GM12892 (cell line): ENCODE measurements around the gene DYNC1LI2. TPM values are rescaled to one million over a fixed set of nuclear protein-coding genes. Genes with fewer than 3 reads are reported as not detected.
"Not testable (repeated sequence)": the region's sequence is repeated elsewhere in the genome, so short reads cannot be mapped to it uniquely, and the experiment has no call there.

Source experiments
- DNase-seq: peaks from one replicate; pipeline ENCODE4 v3.0.0; 2011; ENCODE audit not compliant: insufficient read length
- FAIRE-seq: peaks from 2 replicates; lab custom pipeline; 2011; peaks lifted over from hg19 to GRCh38; lab: Jason Lieb, UNC
- POLR2A ChIP-seq: IDR thresholded peaks from 2 replicates; pipeline ENCODE4 v1.6.1; 2011; ENCODE audit warnings: low read depth, low read length, control low read depth
- POLR2AphosphoS5 ChIP-seq: IDR thresholded peaks from 2 replicates; pipeline ENCODE4 v1.6.1; 2011; ENCODE audit warnings: low read depth, low read length, control low read depth
- TAF1 ChIP-seq: IDR thresholded peaks from 2 replicates; pipeline ENCODE4 v1.6.1; 2011; ENCODE audit warnings: low read depth, mild to moderate bottlenecking, control low read depth, low read length, borderline replicate concordance
- polyA plus RNA-seq: library from polyadenylated mRNA; unstranded; fragments of >200 nt; gene quantifications from one replicate; pipeline ENCODE4 v1.2.1, GENCODE V29; 2012; ENCODE audit warnings: missing spikeins, inconsistent platforms; ENCODE audit not compliant: missing spikeins

DYNC1LI2 gene
- polyA plus RNA-seq: 20.8 TPM

DNA sequence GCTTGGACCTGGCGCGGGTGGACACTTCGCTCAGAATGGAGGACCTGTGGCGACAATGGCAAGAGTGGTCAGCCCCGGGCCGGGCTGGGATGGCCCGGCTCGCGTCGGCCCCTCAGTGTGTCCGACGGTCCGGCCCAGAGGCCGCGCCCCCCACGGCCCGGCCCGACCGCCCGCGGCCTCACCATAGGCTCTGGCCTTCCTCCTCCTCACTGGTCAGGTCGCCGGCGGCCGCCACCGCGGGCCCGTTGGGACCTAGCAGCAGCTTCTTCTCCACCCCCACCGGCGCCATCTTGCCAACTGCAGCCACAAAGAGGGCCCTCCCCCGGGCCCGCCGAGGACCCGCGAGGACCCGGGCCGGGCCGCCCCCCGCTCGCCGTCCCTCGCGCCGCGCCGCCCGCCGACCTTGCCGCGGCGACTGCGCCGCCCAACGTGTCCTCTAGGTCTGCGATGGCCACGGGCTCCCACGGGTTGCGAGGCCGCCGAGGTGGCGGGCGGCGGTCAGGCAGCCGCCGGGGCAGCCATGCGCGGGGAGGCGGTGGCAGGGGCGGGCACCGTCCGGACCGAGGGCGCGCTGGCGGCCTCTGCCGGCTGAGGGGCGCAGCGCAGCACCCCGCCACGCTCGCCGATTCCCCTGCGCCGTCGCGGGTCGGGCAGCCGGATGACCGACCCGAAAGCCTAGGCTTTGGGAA lies at the start of gene DYNC1LI2:
TSS of gene DYNC1LI2 (minus strand) at position 307 of the 689 bp plus-strand sequence. CDS start at position 289, 18 bp downstream.
- peak; percentile 79 for TF ChIP-seq TAF1
- peak; percentile 63; the same call in 1 of the 2 replicates for TF ChIP-seq POLR2AphosphoS5
- peak; percentile 79; the same call in 1 of the 2 replicates for TF ChIP-seq POLR2A
- DNase-seq: peak; percentile 86
- peak; percentile 99 for FAIRE-seq

GRCh38 chr16:66800856-66801255 lies 49.4 kb upstream of the DYNC1LI2 start:
- FAIRE-seq: no peak

GRCh38 chr16:66798161-66798560 lies 46.8 kb upstream of the DYNC1LI2 start:
- no peak for TF ChIP-seq TAF1
- no peak for TF ChIP-seq POLR2AphosphoS5
- TF ChIP-seq POLR2A: no peak
- FAIRE-seq (no peak), DNase-seq (no peak)

More at GRCh38 chr16:66800856-66801255, 49.4 kb upstream of the DYNC1LI2 start:
- peak; percentile 7 for DNase-seq
- TF ChIP-seq TAF1: no peak
- no peak for TF ChIP-seq POLR2AphosphoS5
- no peak for TF ChIP-seq POLR2A

DNA sequence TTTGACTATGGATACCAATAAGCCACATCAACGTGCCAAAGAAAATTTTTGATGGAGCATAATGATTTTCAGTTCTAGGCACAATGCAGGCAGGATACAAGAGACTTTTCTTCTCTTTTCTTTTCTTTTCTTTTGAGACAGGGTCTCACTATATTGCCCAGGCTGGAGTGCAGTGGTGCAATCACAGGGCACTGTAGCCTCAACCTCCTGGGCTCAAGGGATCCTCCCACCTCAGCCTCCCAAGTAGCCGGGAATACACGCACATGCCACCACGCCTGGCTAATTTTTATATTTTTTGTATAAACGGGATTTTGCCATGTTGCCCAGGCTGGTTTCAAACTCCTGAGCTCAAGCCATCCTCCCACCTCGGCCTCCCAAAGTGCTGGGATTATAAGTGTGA lies 42.6 kb upstream of the DYNC1LI2 start:
- not testable (repeated sequence) for DNase-seq, FAIRE-seq

GRCh38 chr16:66790130-66790733 lies 38.8 kb upstream of the DYNC1LI2 start:
- TF ChIP-seq TAF1: no peak
- no peak for TF ChIP-seq POLR2A
- no peak for TF ChIP-seq POLR2AphosphoS5
- DNase-seq (no peak), FAIRE-seq (no peak)

DNA sequence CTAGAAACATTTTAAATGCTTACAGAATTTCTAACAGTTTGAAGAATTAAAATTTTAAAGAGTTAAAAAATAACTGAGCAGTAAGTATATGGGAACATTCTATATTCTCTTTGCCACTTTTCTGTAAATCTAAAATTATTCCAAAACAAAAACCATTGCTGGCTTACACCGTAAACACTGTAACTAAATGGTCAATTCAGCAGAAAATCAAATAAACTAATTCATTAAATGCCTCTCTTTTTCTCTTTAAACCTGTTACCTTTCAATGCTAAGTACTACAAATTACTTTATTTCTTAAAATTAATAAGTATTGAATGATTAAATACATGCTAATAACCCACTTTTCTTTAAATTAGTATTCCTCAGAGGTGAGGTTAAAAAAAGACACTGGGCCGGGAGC lies 36.0 kb upstream of the DYNC1LI2 start:
- DNase-seq (no peak), FAIRE-seq (no peak)
- no peak for TF ChIP-seq TAF1
- no peak for TF ChIP-seq POLR2A
- no peak for TF ChIP-seq POLR2AphosphoS5

GRCh38 chr16:66786551-66786950 lies 35.1 kb upstream of the DYNC1LI2 start:
- TF ChIP-seq TAF1: no peak
- no peak for TF ChIP-seq POLR2AphosphoS5
- no peak for TF ChIP-seq POLR2A
- DNase-seq: no peak
- no peak for FAIRE-seq

GRCh38 chr16:66776457-66776856 lies 25.0 kb upstream of the DYNC1LI2 start:
- DNase-seq (no peak), FAIRE-seq (no peak)
- TF ChIP-seq POLR2AphosphoS5: no peak
- no peak for TF ChIP-seq TAF1
- TF ChIP-seq POLR2A: no peak

DNA sequence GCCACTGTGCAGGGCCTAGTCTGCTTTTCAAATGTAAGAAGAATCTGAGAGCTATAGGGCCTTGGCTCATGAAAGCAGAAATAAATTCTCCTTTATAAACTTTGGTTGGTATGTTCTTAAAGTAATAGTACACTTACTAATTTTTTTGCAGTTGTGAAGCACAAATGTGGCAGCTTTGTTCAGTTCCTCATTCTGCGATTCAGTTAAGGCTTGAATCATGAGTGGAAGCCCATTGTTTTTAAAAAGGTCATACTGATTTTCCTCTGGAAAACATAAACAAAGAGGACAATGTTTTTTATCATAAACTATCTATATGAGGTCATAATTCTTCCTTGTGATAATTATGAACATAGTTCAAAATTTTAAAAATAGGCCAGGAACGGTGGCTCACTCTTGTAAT lies 23.6 kb upstream of the DYNC1LI2 start:
- TF ChIP-seq POLR2AphosphoS5: no peak
- no peak for TF ChIP-seq TAF1
- no peak for TF ChIP-seq POLR2A
- DNase-seq (no peak), FAIRE-seq (no peak)

- DNase-seq: no peak
- FAIRE-seq: no peak
- no peak for TF ChIP-seq POLR2AphosphoS5
- TF ChIP-seq POLR2A: no peak
- TF ChIP-seq TAF1: no peak
Measured at GRCh38 chr16:66758086-66758485, 6.7 kb upstream of the DYNC1LI2 start.

DNA sequence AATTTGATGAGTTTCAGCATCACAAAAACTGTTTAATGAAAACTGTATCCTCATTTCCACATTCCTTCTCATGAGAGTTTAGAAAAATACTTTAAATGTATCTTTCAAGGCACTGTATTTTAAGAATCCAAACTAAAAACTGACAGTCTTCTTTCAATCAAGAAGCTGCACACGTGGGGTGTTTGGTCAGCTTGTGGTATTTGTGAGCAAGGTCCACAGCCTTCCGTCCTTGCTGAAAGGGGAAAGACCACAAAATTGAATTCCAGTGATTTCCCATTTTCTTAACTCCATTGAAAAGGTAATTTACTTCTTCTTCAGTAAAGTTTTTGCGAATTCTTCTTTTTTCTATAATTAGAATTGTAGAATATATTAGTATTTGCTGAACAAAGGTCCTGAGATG lies 3.4 kb upstream of the DYNC1LI2 start:
- no peak for TF ChIP-seq POLR2AphosphoS5
- TF ChIP-seq TAF1: no peak
- TF ChIP-seq POLR2A: no peak
- FAIRE-seq (no peak), DNase-seq (no peak)

DNA sequence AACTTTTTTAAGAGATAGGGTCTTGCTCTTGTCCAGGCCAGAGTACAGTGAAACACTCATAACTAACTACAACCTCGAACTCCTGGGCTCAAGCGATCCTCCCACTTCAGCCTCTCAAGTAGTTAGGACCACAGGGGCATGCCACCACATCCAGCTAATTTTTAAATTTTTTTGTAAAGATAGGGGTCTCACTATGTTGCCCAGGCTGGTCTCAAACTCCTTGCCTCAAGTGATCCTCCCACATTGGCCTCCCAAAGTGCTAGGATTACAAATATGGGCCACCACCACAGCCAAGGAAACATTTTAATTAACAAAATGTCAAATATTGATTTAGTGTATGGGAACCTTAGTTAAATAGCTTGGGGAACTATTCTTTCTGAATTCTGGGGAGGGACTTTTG lies 2.8 kb upstream of the DYNC1LI2 start:
- no peak for DNase-seq
- FAIRE-seq: no peak
- no peak for TF ChIP-seq POLR2AphosphoS5
- no peak for TF ChIP-seq POLR2A
